Brain microvascular endothelial cell (primary cell): ENCODE data around the gene SHCBP1L.
A peak's percentile ranks its signal among the peaks of the same experiment; 100 is the strongest.

Source experiments
- DNase-seq: peaks from one replicate; pipeline ENCODE4 v3.0.0-alpha.2; 2020
- H3K27ac ChIP-seq: fragments of 250-450 bp; sonication (Bioruptor Pico); 2 replicates; pipeline ENCODE4 v1.5.1; 2020; ENCODE audit warnings: mild to moderate bottlenecking, moderate library complexity
- H3K27me3 ChIP-seq: fragments of 250-450 bp; sonication (Bioruptor Pico); replicated peaks from 2 replicates; pipeline ENCODE4 v1.5.1; 2020; ENCODE audit warnings: mild to moderate bottlenecking
- H3K36me3 ChIP-seq: fragments of 250-450 bp; sonication (Bioruptor Pico); replicated peaks from 2 replicates; pipeline ENCODE4 v1.5.1; 2020; ENCODE audit warnings: mild to moderate bottlenecking
- H3K4me3 ChIP-seq: 2 replicates; pipeline ENCODE4 v1.5.1; 2011; ENCODE audit warnings: low read depth, mild to moderate bottlenecking, control low read depth, low read length, moderate library complexity
- in situ Hi-C: cut with HindIII; loops from 2 replicates; pipeline ENCODE4 v1.10.0; 2017; ENCODE audit warnings: low sequenced_read_pairs, low pct_ligation_motif_present
- TF ChIP-seq, protein P1 (sequence below): IDR thresholded peaks from 2 replicates; pipeline ENCODE4 v1.5.1; 2011; ENCODE audit warnings: low read depth, mild to moderate bottlenecking, moderate library complexity, low read length, control low read depth, inconsistent platforms; ENCODE audit errors: missing control alignments

Gene SHCBP1L

DNA sequence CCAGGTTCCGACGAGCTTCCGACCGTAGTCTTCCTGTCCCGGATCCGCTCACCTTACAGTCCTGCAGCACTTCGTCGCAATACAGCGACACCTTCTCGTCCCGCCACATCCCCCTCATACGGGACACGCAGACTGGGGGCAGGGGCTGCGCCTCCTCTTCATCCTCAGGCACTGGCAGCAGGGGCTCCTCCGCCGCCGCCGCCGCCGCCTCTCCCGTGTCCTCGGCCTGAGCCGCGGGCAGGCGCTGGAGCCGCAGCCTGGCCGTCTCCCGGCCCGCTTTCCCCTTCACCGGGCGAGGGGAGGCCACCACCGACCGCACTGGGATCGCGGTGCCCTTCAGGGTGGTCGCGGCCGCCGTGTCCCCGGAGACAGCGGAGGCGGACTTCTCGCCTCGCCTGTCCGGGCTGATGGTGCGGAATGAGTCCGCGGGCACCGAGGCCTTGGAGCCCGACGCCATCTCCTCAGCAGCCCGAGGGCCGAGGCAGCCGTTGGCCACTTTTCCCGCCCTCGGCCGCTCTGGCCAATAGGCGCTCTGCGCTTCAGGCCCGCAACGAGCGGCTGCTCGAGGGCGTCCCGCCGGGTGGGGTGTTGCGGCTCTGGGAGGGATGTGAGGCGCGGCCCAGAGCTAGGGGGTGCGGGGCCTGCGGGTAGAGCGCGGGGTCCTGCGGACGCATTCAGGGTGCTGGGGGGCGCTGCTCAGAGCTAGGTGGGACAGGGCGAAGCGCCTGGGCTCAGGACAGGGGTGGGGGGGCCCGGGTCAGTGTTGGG, at the start of gene SHCBP1L:
Gene SHCBP1L, minus strand, starts transcription at position 490 of the 768 bp plus-strand sequence. Its CDS starts 33 bp downstream, at position 457.
- DNase-seq: no peak
- Histone ChIP-seq H3K27me3 (no peaks in the 10 kb centered on the region), H3K36me3 (no peaks in the 10 kb centered on the region), H3K27ac (no peak within 1 kb of the TSS), H3K4me3 (peak within 1 kb of the TSS; percentile 27)
- TF ChIP-seq, protein P1, sequence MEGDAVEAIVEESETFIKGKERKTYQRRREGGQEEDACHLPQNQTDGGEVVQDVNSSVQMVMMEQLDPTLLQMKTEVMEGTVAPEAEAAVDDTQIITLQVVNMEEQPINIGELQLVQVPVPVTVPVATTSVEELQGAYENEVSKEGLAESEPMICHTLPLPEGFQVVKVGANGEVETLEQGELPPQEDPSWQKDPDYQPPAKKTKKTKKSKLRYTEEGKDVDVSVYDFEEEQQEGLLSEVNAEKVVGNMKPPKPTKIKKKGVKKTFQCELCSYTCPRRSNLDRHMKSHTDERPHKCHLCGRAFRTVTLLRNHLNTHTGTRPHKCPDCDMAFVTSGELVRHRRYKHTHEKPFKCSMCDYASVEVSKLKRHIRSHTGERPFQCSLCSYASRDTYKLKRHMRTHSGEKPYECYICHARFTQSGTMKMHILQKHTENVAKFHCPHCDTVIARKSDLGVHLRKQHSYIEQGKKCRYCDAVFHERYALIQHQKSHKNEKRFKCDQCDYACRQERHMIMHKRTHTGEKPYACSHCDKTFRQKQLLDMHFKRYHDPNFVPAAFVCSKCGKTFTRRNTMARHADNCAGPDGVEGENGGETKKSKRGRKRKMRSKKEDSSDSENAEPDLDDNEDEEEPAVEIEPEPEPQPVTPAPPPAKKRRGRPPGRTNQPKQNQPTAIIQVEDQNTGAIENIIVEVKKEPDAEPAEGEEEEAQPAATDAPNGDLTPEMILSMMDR: no peak
- in situ Hi-C loops: no loop called here

DNA sequence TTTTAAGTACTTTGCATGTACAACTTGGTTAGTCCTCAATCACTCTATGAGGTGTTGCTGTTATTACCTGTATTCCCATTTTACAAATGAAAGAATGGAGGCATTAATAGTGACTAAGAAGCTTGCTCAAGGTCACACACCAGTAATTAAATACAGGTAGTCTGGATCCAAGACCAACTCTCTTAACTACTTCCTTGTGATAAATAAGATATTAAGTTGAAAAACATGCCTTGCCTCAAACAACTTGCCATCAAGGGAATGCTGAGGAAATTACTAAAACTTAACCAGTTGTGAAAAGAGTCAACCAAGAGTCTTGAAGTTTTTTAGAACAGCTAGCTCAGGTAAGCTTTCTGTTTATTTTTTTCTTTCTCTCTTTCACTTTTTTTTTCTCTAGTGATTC, 49.3 kb upstream of the SHCBP1L start:
- in situ Hi-C loops: no loop called here
- no peaks in the 10 kb centered on the region for H3K27me3 ChIP-seq
- no peak overlapping the region for H3K4me3 ChIP-seq
- TF ChIP-seq, protein P1: no peak
- no peaks in the 10 kb centered on the region for H3K36me3 ChIP-seq
- no peak for DNase-seq
- no peak overlapping the region for H3K27ac ChIP-seq

DNA sequence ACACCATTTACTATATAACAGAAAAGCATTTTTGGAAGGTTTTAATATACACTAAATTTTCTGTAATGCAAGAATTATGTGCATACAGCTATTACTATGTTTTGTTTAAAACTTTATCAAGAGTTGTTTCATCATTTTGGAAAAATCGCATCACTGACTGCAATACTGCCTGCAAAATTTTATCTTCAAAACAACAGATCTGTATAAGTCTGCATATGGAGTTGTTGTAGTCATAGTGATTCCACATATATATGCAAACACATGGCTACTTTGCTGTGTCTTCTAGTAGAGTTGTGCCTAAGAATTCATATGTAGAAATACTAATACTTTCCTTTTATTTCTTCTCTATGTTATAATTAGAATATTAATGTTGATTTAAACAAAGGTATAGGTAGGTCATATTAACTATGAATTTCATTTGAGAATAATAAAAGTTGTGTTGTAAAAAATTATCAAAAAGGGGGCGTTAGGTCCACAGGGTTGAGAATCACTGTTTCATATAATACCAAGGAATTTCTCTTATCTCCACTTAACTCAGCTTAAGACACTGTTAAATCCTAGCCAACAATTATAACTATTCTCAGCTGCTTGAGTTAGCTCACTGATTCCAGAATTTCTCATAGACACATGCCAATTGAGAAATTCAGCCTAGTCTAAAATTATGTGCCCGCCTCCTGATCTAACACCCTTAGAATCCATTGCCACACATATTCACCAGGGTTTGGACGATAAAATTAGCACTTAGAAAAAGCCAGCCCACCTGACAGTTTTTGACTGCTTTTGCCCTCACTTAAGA, 47.4 kb upstream of the SHCBP1L start:
- DNase-seq: no peak
- TF ChIP-seq, protein P1: no peak
- H3K27me3 ChIP-seq: no peaks in the 10 kb centered on the region
- H3K36me3 ChIP-seq: no peaks in the 10 kb centered on the region
- in situ Hi-C loops: no loop called here
- no peak overlapping the region for H3K4me3 ChIP-seq
- no peak overlapping the region for H3K27ac ChIP-seq

DNA sequence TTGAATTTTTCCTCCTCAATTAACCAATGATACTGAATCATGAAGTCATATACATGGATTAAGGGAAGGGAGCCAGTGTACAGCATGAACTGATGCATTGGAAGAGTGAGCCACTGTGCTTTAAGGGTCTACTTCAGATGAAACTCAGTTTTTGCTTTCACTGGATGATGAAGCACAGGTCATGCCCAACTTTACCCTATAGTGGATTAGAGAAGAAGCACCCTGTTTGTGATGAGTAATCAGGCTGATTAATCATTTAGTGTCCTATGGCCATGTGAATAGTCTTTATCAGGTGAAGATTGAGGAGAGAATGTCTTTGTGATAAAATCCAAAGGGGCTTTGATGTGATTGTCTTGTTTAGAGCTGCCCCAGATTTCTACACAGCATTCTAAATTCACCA, 45.5 kb upstream of the SHCBP1L start:
- Histone ChIP-seq H3K27me3 (no peaks in the 10 kb centered on the region), H3K36me3 (no peaks in the 10 kb centered on the region), H3K27ac (no peak overlapping the region), H3K4me3 (no peak overlapping the region)
- TF ChIP-seq, protein P1: no peak
- in situ Hi-C loops: no loop called here
- DNase-seq: no peak

DNA sequence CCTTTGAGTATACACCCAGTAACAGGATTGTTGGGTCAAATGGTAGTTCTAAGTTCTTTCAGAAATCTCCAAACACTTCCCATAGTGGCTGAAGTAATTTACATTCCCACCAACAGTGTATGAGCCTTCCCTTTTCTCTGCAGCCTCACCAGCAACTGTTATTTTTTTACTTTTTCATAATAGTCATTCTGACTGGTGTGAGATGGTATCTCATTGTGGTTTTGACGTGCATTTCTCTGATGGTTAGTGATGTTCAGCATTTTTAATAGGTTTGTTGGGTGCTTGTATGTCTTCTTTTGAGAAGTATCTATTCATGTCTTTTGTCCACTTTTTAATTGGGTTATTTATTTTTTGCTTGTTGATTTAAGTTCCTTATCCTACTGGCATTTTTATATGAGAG, 43.9 kb upstream of the SHCBP1L start:
- no peak overlapping the region for H3K27ac ChIP-seq
- no peaks in the 10 kb centered on the region for H3K27me3 ChIP-seq
- no peaks in the 10 kb centered on the region for H3K36me3 ChIP-seq
- H3K4me3 ChIP-seq: no peak overlapping the region
- DNase-seq: no peak
- TF ChIP-seq, protein P1: no peak
- in situ Hi-C loops: no loop called here
